Measurements from ENCODE around the gene BFAR.

BFAR gene

GRCh38 chr16:14609716-14610115 is 23.0 kb upstream of the BFAR start:
- Histone ChIP-seq H3K4me2 (ENCODE audit: low read length) (peak overlapping the region; percentile 70), H3K9me3 (ENCODE audit: insufficient read depth, low read length) (no peaks in the 10 kb centered on the region), H2AFZ (ENCODE audit: low read depth, low read length) (no peak overlapping the region), H3K27ac (ENCODE audit: low read length) (peak overlapping the region; percentile 82; the same call in 1 of the 2 replicates), H3K79me2 (ENCODE audit: low read length) (peaks cover 4% of the 10 kb centered on the region; the same call in 1 of the 2 replicates), H3K27me3 (ENCODE audit: low read depth, low read length) (no peaks in the 10 kb centered on the region), H3K36me3 (replicated peaks; ENCODE audit: low read depth, low read length) (peaks cover 48% of the 10 kb centered on the region), H3K9ac (ENCODE audit: low read length) (no peak overlapping the region), H4K20me1 (ENCODE audit: insufficient read depth, low read length) (peaks cover 6% of the 10 kb centered on the region; the same call in 1 of the 2 replicates), H3K4me1 (ENCODE audit: low read length) (peaks cover 44% of the 10 kb centered on the region), H3K4me3 (ENCODE audit: low read length) (no peak overlapping the region)
- TF ChIP-seq CTCF (IDR thresholded peaks at IDR 0.05; ENCODE audit: low read depth, low read length): no peak
- no peak for TF ChIP-seq EZH2phosphoT487 (IDR thresholded peaks at IDR 0.05; ENCODE audit: low read depth)

GRCh38 chr16:14611660-14612059 is 21.1 kb upstream of the BFAR start:
- H3K9me3 ChIP-seq (ENCODE audit: insufficient read depth, low read length): no peaks in the 10 kb centered on the region
- peaks cover 6% of the 10 kb centered on the region; the same call in 1 of the 2 replicates for H4K20me1 ChIP-seq (ENCODE audit: insufficient read depth, low read length)
- no peak for TF ChIP-seq EZH2phosphoT487 (IDR thresholded peaks at IDR 0.05; ENCODE audit: low read depth)
- TF ChIP-seq CTCF (IDR thresholded peaks at IDR 0.05; ENCODE audit: low read depth, low read length): no peak
- no peak overlapping the region for H3K4me2 ChIP-seq (ENCODE audit: low read length)
- H3K27ac ChIP-seq (ENCODE audit: low read length): no peak overlapping the region
- H3K4me1 ChIP-seq (ENCODE audit: low read length): peaks cover 33% of the 10 kb centered on the region
- no peak overlapping the region for H3K4me3 ChIP-seq (ENCODE audit: low read length)
- no peak overlapping the region for H3K9ac ChIP-seq (ENCODE audit: low read length)
- peaks cover 37% of the 10 kb centered on the region for H3K36me3 ChIP-seq (replicated peaks; ENCODE audit: low read depth, low read length)
- H3K27me3 ChIP-seq (ENCODE audit: low read depth, low read length): no peaks in the 10 kb centered on the region
- peaks cover 4% of the 10 kb centered on the region; the same call in 1 of the 2 replicates for H3K79me2 ChIP-seq (ENCODE audit: low read length)
- no peak overlapping the region for H2AFZ ChIP-seq (ENCODE audit: low read depth, low read length)

GRCh38 chr16:14613991-14614390 is 18.8 kb upstream of the BFAR start:
- Histone ChIP-seq H3K4me2 (ENCODE audit: low read length) (no peak overlapping the region), H3K4me1 (ENCODE audit: low read length) (peaks cover 10% of the 10 kb centered on the region), H3K9ac (ENCODE audit: low read length) (no peak overlapping the region), H3K9me3 (ENCODE audit: insufficient read depth, low read length) (no peaks in the 10 kb centered on the region), H2AFZ (ENCODE audit: low read depth, low read length) (no peak overlapping the region), H3K27ac (ENCODE audit: low read length) (no peak overlapping the region), H4K20me1 (ENCODE audit: insufficient read depth, low read length) (peaks cover under 1% of the 10 kb centered on the region; the same call in 1 of the 2 replicates), H3K27me3 (ENCODE audit: low read depth, low read length) (no peaks in the 10 kb centered on the region), H3K36me3 (replicated peaks; ENCODE audit: low read depth, low read length) (peaks cover 33% of the 10 kb centered on the region), H3K79me2 (ENCODE audit: low read length) (no peaks in the 10 kb centered on the region), H3K4me3 (ENCODE audit: low read length) (no peak overlapping the region)
- TF ChIP-seq CTCF (IDR thresholded peaks at IDR 0.05; ENCODE audit: low read depth, low read length): no peak
- TF ChIP-seq EZH2phosphoT487 (IDR thresholded peaks at IDR 0.05; ENCODE audit: low read depth): no peak

GRCh38 chr16:14616280-14616679 is 16.5 kb upstream of the BFAR start:
- Histone ChIP-seq H3K4me1 (ENCODE audit: low read length) (no peaks in the 10 kb centered on the region), H3K4me2 (ENCODE audit: low read length) (no peak overlapping the region), H4K20me1 (ENCODE audit: insufficient read depth, low read length) (no peaks in the 10 kb centered on the region), H3K9ac (ENCODE audit: low read length) (no peak overlapping the region), H3K79me2 (ENCODE audit: low read length) (no peaks in the 10 kb centered on the region), H3K9me3 (ENCODE audit: insufficient read depth, low read length) (no peaks in the 10 kb centered on the region), H3K27me3 (ENCODE audit: low read depth, low read length) (no peaks in the 10 kb centered on the region), H3K4me3 (ENCODE audit: low read length) (no peak overlapping the region), H3K36me3 (replicated peaks; ENCODE audit: low read depth, low read length) (peaks cover 31% of the 10 kb centered on the region), H2AFZ (ENCODE audit: low read depth, low read length) (no peak overlapping the region), H3K27ac (ENCODE audit: low read length) (no peak overlapping the region)
- no peak for TF ChIP-seq EZH2phosphoT487 (IDR thresholded peaks at IDR 0.05; ENCODE audit: low read depth)
- no peak for TF ChIP-seq CTCF (IDR thresholded peaks at IDR 0.05; ENCODE audit: low read depth, low read length)
